GM19455 (cell line): ENCODE measurements around the gene TFR2.

Experiments used
- ATAC-seq: cut with Tn5 transposase; IDR thresholded peaks from one replicate; pipeline ENCODE4 v1.9.1; 2021; ENCODE audit not compliant: unreplicated experiment

Gene TFR2

GRCh38 chr7:100573691-100574361 is 67.5 kb downstream of the TFR2 start, which contains the start of gene SAP25:
TSS of gene SAP25 (minus strand) at chr7:100573900. CDS start at chr7:100573742, 158 bp downstream.
- no peak for ATAC-seq

DNA sequence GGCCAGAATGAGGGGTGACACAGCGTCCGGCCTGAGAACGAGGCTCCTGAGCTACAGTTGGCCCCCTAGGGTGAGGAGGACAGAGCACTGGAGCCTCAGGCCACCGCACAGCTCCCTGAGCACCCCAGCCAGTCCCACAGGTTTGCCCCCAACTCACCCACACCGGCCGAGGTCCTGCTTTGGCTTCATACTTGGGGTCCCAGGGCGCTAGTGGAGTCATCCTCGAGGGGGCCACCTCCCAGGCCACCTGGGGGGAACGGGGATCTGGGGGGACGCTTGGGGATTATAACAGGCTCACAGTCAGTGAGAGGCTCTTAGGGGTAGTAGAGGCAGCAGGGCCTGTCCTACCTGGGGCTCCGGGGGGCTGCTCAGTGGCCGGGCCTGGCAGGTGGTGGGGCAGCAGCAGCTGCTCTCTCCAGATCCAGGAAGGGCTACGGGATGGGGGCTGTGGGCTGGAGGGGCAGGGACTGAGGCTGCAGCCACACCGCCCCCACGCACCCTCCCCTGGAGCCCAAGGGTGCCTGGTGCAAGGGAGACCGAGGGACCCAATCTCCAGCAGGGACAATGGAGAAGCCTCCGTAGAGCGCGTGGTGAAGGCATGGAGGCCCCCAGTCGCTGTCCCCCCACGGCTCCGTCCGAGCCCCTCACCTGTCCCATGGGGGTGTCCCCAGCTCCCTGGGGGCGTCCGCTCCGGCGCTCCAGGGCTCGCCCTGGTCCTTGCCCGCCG is 68.2 kb downstream of the TFR2 start:
- ATAC-seq: no peak

- ATAC-seq: no peak
These were observed 68.9 kb downstream of the TFR2 start for GRCh38 chr7:100572281-100572948.

- ATAC-seq: no peak
These were observed 69.6 kb downstream of the TFR2 start for GRCh38 chr7:100571829-100572116.

DNA sequence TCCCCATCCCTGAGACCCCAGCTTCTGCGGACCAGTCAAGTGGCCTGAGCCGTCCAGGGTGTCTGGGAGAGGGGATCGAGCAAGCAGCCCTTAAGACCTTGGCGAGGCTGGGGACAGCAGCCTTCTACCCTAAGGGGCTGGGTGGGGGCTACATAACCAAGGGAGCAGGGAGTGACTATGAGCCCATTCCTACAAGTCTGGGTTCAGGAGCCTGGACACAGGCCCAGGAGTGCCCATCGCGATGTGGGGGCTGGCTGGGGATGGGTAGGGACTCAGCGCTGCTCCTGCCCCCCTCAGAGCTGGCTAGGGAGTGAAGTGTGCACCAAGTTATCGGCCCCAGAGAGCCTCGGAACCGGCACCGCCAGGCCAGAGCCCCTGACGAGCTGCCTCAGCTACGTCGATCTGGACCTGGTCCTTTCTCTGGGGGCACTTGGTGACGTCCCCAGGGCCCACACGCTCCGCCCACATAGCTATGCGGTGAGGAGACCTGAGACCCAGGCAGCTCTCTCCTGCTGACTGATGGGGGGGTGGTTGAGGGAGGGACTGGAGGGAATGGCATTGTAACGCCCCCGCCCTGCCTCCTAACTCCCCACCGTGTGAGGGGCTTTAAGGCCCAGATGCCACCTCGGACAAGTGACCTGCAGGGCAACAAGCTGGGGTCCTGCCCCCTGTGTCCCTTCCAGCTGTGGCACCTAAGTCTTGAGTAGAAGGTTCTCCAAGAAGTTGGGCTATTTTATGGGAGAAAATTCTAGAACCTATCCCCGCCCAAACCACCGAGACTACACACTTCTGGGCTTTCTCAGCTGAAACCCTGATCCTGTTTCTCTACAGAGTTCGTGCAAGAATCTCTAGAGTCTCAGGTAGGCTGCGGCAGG is 70.2 kb downstream of the TFR2 start:
- ATAC-seq: no peak
